GM21786 (cell line): ENCODE measurements around the gene ZNF536.
"Not testable (repeated sequence)": the region's sequence is repeated elsewhere in the genome, so short reads cannot be mapped to it uniquely, and the experiment has no call there.

Experiments
- ATAC-seq: cut with Tn5 transposase; IDR thresholded peaks from one replicate; pipeline ENCODE4 v1.9.1; 2021; ENCODE audit not compliant: unreplicated experiment

The ZNF536 gene

DNA sequence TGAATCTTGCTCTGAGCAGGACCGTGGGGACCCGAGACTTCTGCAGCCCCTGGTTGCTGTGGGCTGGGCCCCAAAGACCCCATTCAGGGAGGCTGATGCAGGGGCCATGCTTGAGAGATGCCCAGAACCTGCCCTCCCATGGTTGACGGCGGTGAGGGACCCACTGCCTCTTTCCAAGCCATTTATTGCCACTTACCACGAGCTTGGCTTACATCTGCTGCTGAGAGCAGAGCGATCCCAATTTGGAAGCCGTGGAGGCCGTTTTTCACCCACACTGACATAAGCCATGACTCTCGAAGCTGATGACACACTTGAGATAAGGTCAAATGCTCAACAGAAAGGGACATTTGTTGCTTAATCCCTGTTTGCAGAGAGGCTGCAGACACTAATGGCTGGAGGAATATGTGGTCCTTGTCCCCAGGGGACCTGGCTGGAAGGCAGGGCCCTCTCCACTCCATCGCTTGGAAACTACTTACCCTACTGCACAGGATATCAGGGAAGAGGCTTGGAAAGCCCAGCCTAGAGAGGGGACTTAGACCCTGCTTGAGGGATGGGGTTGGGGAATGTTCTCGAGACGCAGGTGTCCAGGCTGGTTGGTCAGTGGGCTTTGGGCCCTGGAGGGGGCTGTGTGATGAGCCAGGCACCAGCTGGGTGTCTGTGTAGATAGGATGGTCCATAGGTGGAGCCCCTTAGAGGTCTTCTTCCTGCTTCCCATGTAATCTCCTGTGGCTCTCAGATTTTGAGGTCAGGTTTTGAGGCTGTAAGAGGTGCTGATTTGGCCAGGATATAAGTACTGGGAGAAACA lies 15.3 kb downstream of the ZNF536 start:
- ATAC-seq: no peak

DNA sequence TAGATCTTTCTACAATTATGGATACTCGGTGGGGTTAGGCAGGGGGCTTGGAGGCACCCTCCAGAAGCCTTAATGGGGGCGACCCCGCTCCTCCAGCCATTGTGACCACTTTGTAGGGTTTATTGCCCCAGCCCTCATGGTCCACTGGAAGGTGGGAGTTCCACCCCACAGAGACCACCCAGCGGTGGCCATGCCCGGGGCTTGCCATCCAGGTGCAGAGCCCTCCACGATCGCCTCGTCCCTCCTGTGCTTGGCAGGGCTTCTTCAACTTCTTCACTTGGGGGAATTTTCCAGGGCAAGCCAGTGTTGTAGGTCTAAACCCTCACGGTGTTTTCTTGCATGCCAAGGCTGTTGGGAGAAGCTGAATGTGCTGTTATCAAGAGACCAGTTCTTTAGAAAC lies 16.1 kb downstream of the ZNF536 start:
- no peak for ATAC-seq

DNA sequence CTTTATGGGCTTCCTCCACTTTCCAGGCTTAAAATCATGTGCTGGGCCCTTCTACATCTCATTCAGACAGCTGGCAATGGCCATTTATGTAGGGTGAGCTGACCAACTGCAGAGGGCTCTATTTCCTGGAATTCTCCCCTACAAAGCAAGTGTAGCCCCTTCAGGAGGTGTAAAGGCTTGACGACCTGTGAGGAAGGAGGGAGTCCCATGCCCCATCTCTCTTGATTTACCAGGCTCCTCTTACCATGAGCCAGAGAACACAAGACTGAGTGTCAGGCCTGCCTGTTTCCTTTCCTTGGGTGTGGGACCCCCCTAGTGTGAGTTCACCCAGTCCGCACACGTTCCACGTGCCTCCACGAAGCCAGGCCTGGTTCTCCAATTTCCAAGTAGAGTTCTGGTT lies 16.6 kb downstream of the ZNF536 start:
- no peak for ATAC-seq

DNA sequence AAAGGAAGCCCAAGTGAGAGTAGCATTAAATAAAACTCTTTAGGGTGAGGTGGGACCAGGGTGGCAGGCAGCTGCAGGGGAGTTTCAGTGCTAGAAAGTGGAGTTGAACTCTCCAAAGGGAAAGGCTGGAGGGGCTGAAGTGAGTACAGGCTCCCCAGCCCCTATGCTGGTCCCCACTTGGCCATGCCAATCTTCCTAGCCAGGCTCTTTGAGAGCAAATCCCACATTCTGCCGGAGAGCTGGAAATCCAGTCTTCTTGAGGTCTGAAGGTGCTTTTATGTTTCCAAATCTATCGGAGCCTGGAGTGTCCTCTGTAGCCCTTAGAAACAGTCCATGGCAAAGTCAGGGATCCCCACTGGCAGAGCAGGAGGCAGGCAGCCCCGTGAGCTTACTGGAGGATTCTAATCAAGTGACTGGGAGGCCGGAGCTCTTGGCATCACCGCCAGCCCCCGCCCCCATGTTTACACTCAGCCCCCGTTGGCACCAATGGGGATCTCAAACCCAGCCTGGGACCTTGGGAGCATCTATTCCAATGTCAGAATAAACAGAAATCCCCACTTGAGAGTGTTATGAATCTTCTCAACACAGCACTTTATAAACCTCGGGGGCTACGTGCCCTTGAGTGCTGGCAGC lies 18.3 kb downstream of the ZNF536 start:
- no peak for ATAC-seq

DNA sequence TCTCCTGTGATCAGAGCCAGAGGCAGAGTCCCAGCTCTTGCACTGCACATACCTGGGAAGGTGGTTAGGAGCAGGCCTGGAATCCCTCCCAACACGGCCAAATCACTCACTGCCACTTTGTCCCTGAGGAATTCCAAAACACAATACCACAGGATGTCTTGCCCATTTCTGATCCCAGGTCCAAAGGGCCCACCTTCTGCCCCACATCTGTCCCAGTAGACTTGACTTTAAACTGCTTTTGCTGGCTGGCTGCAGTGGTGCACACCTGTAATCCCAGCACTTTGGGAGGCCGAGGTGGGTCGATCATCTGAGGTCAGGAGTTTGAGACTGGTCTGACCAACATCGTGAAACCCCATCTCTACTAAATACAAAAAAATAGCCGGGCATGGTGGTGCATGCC lies 18.9 kb downstream of the ZNF536 start:
- ATAC-seq: no peak

GRCh38 chr19:30391554-30392551 lies 19.7 kb downstream of the ZNF536 start:
- no peak for ATAC-seq

- no peak for ATAC-seq
These were observed 20.9 kb downstream of the ZNF536 start for GRCh38 chr19:30393046-30393445.

GRCh38 chr19:30393729-30394480 lies 21.7 kb downstream of the ZNF536 start:
- ATAC-seq: no peak

DNA sequence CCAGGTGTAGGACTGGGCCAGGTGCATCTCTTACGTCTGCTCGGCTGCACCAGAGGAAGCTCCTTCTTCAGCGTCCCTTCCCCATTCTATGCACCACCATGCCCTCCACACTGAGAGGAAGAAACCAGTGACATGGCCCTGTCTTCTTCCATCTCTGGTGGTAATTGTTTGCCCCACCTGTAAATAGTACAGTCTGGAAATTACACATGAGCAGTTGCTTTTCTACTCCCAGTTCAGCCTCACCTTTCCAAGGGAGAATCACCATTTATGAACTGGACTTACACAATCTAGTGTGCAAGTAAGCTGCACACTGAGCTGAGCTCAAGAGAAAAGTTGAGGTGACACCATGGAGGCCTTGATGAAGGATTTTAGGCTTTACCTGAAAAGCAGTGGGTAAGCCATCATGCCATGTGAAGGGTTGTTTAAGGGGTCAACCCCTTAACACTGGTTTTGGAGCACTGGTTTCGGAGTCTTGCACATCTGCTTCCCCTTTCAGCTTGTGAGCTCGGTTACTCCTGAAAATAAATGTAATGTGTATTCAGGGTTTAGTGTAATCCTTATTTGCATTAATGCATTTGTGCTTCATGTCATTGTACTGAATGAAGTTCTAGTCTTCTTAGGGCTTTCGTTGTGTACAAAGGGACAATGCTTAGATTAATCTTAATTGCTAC lies 22.4 kb downstream of the ZNF536 start:
- ATAC-seq: no peak

GRCh38 chr19:30395283-30395682 lies 23.1 kb downstream of the ZNF536 start:
- ATAC-seq: no peak

GRCh38 chr19:30398539-30398938 lies 26.4 kb downstream of the ZNF536 start:
- not testable (repeated sequence) for ATAC-seq

DNA sequence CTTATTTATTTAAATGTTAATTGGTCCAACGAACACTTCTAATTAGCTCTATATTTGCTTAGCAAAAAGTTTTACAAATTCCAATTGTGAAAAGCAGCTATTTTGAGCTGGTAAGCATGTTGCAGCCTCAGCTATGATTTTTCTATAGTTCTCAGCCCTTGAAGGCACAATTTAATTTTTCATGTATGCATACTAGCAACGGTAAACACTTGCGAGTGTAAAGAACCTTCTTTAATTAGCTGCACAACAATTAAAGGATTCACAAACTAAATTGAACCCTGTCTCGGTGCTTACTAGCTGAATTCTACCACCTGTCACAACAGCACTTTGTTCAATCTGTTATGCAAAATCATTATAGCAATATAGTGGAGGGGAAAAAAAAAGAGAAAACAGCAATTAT lies 29.8 kb downstream of the ZNF536 start:
- ATAC-seq: no peak

DNA sequence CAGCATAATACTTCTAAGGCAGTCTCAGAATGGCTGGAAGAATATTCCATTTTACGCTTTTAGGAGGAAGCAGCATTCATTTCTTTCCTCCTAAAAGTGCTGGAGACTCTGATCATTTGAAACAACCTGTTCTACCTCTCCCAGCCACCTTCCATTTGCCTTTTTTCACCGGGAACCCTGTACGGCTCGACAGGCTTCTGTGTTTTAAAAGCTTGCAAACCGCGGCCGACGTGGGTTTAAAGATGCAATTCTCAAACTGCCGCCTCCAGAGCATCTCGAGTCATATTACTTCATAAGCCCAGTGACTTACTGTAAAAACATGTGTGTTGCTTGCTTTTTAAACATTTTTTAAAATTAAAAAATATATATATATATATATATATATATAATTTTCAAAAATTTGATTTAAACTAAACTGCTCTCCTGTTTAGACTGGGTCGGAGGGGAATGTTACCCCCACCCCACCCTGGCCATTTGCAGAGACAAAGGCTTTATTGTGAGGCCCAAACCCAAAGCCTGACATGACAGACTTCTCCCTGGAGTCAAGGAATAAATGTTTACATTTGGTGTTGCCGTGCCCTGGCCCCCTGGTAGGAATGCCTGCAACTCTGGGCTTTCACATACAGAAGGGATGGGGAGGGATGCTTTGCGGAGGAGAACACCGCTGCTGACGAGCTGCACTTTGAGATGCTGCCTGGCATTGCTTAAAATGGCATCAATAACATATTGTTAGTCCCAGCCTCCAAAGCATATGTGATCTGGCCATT lies 30.4 kb downstream of the ZNF536 start:
- no peak for ATAC-seq

DNA sequence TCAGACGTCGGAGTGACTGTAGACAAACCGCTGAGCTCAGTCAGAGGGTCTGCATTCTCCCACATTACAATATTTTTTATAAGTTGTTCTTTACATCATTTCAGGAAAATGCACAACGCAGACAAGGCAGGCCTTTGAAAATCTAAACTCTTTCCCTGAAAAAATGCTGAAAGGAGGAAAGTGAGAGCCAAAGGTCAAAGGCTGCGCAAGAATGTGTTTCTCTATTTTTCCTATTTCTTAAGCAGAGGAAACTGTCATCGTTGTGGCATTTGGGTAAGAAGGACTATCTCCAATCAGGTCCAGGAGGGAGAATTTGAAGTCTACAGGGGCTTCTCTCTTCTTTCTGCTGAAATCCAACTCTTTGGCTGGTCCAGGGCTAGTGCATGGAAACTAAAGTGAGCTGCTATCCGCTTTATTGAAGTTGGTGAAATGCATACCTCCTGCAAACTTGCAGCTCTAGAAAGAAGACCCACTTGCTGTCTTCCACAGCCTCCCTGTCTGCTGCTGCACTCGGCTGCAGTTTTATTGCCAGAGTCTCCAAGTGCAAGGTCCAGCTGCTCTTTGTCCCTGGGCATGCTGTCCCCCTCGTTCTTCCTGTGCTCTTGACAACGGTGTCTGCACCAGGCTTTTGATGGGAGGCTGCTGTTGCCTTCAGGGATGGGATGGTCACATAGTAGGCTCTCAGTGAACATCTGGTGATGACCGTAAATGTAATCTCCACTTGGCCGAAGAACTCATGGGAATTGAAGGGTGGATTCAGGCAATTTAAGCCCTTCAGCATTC lies 31.2 kb downstream of the ZNF536 start:
- no peak for ATAC-seq

DNA sequence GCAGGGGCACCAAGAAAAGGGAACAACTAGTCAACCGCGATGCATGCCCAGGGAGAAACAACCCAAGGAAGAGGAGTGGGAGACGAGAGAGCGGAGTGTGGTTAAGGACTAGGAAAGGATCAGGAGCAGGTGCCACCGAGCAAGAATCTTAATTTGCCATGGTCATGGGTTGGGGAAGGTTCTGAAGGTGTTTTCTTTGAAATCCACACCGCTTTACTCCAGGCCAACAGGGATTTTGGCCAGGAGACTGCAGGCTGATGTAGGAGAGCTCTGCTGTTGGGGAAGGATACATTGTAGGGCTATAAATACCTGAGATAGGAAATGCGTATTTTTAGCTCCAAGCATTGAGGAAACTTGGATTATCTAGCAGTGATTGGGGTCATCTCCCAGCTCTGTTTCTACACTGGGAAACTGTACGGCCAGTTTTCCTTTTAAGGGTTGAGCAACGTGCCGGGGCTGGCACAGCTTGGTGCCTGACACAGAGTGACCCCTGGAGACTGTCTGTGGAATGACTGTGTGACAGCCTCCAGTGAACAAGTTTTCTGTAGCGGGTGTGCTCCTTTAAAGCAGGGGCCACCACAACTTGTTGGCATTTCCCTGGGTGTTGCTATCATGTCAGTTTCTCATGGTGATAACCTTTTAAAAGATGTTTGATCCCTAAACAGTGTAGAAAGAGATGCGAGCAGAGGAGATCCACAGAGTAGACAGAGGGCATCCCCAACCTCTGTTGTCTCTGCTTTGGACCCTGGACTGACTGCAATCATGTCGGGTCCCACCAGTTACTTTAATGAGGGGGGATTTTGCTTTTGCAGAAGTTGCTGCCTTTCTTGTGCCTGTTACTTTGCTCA lies 34.3 kb downstream of the ZNF536 start:
- no peak for ATAC-seq

- no peak for ATAC-seq
These were observed 35.0 kb downstream of the ZNF536 start for GRCh38 chr19:30407068-30407709.

DNA sequence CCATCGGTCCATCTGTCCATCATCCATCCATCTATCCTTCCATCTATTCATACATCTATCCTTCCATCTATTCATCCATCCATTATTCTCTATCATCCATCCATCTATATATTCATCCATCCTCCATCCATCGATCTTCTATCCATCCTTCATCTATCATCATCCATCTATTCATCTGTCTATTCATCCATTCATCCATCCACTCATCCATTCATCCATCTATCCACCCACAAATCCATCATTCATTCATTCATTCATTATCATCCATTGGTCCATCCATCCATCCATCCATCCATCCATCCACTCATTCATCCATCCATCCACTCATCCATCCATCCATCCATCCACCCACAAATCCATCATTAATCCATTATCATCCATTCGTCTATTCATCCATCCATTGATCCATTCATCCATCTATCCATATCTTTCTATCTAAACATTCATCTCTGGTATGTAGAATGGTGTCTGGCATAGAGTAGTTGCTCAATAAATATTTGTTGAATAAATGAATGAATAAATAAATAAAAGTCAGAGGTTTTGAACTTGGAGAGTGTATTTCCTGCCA lies 36.6 kb downstream of the ZNF536 start:
- ATAC-seq: no peak
